K562 (cell line): Measurements from ENCODE around the gene RXFP1. TPM values are rescaled to one million over a fixed set of nuclear protein-coding genes. Genes with fewer than 3 reads are reported as not detected.

Experiments
- CXXC5 ChIP-seq: fragments of 250-450 bp; sonication (Bioruptor Pico); IDR thresholded peaks from 2 replicates; pipeline ENCODE4 v1.8.0; 2022; ENCODE audit warnings: inconsistent platforms, mild to moderate bottlenecking, moderate library complexity
- FOS ChIP-seq: IDR thresholded peaks from 3 replicates; pipeline ENCODE4 v1.6.1; 2011; ENCODE audit not compliant: insufficient read length; ENCODE audit errors: extremely low read depth
- NELFE ChIP-seq: IDR thresholded peaks from 2 replicates; pipeline ENCODE4 v1.6.1; 2011; ENCODE audit warnings: mild to moderate bottlenecking; ENCODE audit not compliant: insufficient read depth, insufficient read length
- NR2C2 ChIP-seq, 2 experiments: fragments of 200-800 bp in 1 of 2; sonication (Bioruptor generic) in 1 of 2; sonication (generic) in 1 of 2; formaldehyde crosslinking in 1 of 2; IDR thresholded peaks; 2 replicates each; pipeline versions ENCODE4 v1.6.1 to v1.8.0; 2016 to 2022; ENCODE audit warnings: mild to moderate bottlenecking in 1 of 2, missing compliant biosample characterization in 1 of 2, missing genetic modification characterization in 1 of 2, missing genetic modification reagents in 1 of 2
- RAD51 ChIP-seq: fragments of 450-650 bp; IDR thresholded peaks from 2 replicates; pipeline ENCODE4 v1.7.1; 2016; ENCODE audit warnings: low read depth, mild to moderate bottlenecking, borderline replicate concordance
- SAFB2 ChIP-seq: fragments of 200-400 bp; formaldehyde crosslinking; IDR thresholded peaks from 2 replicates; pipeline ENCODE4 v1.6.1; 2018; ENCODE audit warnings: borderline replicate concordance, low read length, low read depth, moderate library complexity; ENCODE audit not compliant: severe bottlenecking
- STAT5B ChIP-seq: fragments of 250-450 bp; sonication (Bioruptor Pico); IDR thresholded peaks from 2 replicates; pipeline ENCODE4 v1.8.0; 2021; ENCODE audit warnings: mild to moderate bottlenecking, inconsistent platforms
- YY1 ChIP-seq, 3 experiments: IDR thresholded peaks; 2 replicates each; pipeline ENCODE4 v1.6.1; 2011; ENCODE audit warnings: low read length in 2 of 3, mild to moderate bottlenecking in 2 of 3, moderate library complexity in 2 of 3, borderline replicate concordance in 1 of 3, control low read depth in 1 of 3, low read depth in 1 of 3; ENCODE audit not compliant: insufficient read depth in 3 of 3, insufficient replicate concordance in 2 of 3, control insufficient read depth in 1 of 3, insufficient read length in 1 of 3; ENCODE audit errors: extremely low read depth in 1 of 3
- ZNF197 ChIP-seq: fragments of 200-800 bp; sonication (Bioruptor generic); IDR thresholded peaks from 2 replicates; pipeline ENCODE4 v1.6.1; 2016; ENCODE audit warnings: low read depth, missing genetic modification characterization, missing compliant biosample characterization
- ZNF3 ChIP-seq: fragments of 250-450 bp; sonication (Bioruptor Pico); IDR thresholded peaks from 2 replicates; pipeline ENCODE4 v1.5.0; 2021; ENCODE audit warnings: mild to moderate bottlenecking, moderate library complexity
- ZNF583 ChIP-seq: fragments of 250-450 bp; sonication (Bioruptor Pico); IDR thresholded peaks from 2 replicates; pipeline ENCODE4 v1.4.0; 2020
- ZNF79 ChIP-seq: fragments of 250-450 bp; sonication (Bioruptor Pico); IDR thresholded peaks from 2 replicates; pipeline ENCODE4 v1.4.0; 2020; ENCODE audit warnings: low read depth, mild to moderate bottlenecking, moderate library complexity
- polyA plus RNA-seq, 8 experiments: library from polyadenylated mRNA; depleted of rRNA in 4 of 8; stranded (reverse) in 5 of 8; unstranded in 3 of 8; fragments of >200 nt; fragmentation: Nextera tagmentation in 2 of 8; fragmentation: Illumina TruSeq in 1 of 8; extraction: Ambion mirVana in 2 of 8; extraction: Trizol in 1 of 8; gene quantifications; 2 replicates each; pipeline versions ENCODE4 v1.2.1 to v1.2.3, GENCODE V29; 2011 to 2014; ENCODE audit warnings: inconsistent platforms in 1 of 8, missing spikeins in 1 of 8
- total RNA-seq, 7 experiments: library from RNA; depleted of rRNA in 6 of 7; stranded (reverse); fragments of >200 nt in 6 of 7; fragmentation: Illumina TruSeq in 2 of 7; extraction: Trizol in 2 of 7; gene quantifications; 2 replicates each; pipeline versions ENCODE4 v1.2.1 to v1.2.3, GENCODE V29; 2011 to 2021; ENCODE audit warnings: low replicate concordance in 1 of 7
- TF ChIP-seq, protein P1 (sequence below): sonication (generic); formaldehyde crosslinking; IDR thresholded peaks from 2 replicates; pipeline ENCODE4 v1.8.0; 2023; ENCODE audit warnings: missing genetic modification reagents, mild to moderate bottlenecking, borderline replicate concordance
- TF ChIP-seq, protein P2 (sequence below): fragments of 450-650 bp; IDR thresholded peaks from 2 replicates; pipeline ENCODE4 v1.6.1; 2016; ENCODE audit warnings: borderline replicate concordance
- TF ChIP-seq, protein P3 (sequence below): IDR thresholded peaks from 2 replicates; pipeline ENCODE4 v1.6.1; 2011; ENCODE audit warnings: borderline replicate concordance, low read depth, mild to moderate bottlenecking, moderate library complexity, low read length; ENCODE audit not compliant: insufficient read depth, poor library complexity, severe bottlenecking

Gene RXFP1
- total and polyA plus RNA-seq, 9 of the 15 experiments (the other 6 are each of a cell fraction or from before 2014, with no cell fraction given): 0.03 to 0.06 (median 0.04) TPM; not detected in 6

DNA sequence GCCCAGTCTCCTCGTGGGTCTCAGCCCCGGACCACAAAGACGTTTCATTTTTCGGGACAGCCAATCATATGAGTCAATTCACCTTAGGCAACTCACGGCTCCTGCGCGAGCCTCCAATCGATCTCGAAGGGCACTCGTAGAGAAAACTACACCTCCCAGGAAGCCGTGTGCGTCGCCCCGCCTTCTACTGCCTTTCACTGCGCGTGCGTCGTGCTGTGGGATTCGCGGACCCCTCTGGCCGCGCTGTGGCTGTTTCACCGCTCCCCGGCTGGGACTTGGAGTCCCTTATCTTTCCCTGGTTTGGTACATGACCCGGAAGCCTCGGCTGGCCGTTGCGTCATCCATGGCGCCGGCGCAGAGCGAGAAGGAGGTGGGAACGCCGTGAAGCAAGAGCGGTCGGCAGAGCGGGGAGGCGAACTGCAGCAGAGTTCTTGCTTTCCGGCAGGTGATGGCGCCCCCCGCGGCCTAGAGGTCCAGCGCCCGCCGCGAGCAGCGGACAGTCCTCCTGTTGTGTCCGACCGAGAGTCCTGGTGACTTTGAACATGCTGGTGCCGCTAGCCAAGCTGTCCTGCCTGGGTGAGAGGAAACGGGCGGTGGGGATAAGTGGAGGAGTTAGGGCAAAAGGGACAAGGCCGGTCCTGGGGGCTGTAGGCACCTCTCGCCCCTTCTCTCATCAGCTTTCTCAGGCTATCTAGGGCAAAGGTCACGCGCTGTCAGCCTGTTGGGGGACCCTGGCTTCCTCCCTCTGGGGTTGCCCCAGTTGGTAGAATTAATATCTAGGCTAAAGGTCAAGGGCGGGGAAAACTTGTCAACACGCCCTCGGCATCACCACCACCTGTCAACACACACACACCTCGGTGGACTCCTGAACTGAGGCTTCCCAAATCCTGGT is 150.5 kb downstream of the RXFP1 start, which contains the start of gene ETFDH (continued):
- TF ChIP-seq, protein P1, sequence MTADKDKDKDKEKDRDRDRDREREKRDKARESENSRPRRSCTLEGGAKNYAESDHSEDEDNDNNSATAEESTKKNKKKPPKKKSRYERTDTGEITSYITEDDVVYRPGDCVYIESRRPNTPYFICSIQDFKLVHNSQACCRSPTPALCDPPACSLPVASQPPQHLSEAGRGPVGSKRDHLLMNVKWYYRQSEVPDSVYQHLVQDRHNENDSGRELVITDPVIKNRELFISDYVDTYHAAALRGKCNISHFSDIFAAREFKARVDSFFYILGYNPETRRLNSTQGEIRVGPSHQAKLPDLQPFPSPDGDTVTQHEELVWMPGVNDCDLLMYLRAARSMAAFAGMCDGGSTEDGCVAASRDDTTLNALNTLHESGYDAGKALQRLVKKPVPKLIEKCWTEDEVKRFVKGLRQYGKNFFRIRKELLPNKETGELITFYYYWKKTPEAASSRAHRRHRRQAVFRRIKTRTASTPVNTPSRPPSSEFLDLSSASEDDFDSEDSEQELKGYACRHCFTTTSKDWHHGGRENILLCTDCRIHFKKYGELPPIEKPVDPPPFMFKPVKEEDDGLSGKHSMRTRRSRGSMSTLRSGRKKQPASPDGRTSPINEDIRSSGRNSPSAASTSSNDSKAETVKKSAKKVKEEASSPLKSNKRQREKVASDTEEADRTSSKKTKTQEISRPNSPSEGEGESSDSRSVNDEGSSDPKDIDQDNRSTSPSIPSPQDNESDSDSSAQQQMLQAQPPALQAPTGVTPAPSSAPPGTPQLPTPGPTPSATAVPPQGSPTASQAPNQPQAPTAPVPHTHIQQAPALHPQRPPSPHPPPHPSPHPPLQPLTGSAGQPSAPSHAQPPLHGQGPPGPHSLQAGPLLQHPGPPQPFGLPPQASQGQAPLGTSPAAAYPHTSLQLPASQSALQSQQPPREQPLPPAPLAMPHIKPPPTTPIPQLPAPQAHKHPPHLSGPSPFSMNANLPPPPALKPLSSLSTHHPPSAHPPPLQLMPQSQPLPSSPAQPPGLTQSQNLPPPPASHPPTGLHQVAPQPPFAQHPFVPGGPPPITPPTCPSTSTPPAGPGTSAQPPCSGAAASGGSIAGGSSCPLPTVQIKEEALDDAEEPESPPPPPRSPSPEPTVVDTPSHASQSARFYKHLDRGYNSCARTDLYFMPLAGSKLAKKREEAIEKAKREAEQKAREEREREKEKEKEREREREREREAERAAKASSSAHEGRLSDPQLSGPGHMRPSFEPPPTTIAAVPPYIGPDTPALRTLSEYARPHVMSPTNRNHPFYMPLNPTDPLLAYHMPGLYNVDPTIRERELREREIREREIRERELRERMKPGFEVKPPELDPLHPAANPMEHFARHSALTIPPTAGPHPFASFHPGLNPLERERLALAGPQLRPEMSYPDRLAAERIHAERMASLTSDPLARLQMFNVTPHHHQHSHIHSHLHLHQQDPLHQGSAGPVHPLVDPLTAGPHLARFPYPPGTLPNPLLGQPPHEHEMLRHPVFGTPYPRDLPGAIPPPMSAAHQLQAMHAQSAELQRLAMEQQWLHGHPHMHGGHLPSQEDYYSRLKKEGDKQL (CRISPR knock-in tag): no peak
- 0 out of 2 replicates have a peak, but pooled peaks have one; percentile 19 for TF ChIP-seq ZNF583 (CRISPR knock-in tag)
- TF ChIP-seq SAFB2: no peak
- TF ChIP-seq STAT5B (CRISPR knock-in tag): no peak
- peak; percentile 12; the same call in 1 of the 2 replicates for TF ChIP-seq RAD51
- no peak for TF ChIP-seq NELFE
- TF ChIP-seq FOS: peak; percentile 51
- no peak for TF ChIP-seq ZNF79 (CRISPR knock-in tag)
- TF ChIP-seq ZNF3 (CRISPR knock-in tag): no peak
- TF ChIP-seq YY1 (IDR thresholded peaks at IDR 0.05; ENCODE audit: borderline replicate concordance in 1 of 3, control insufficient read depth in 1 of 3, extremely low read depth in 1 of 3, insufficient read depth in 3 of 3, insufficient read length in 1 of 3, insufficient replicate concordance in 2 of 3, low read depth in 1 of 3, low read length in 2 of 3): peak in 2 of 3 experiments; percentile 78 to 87
- TF ChIP-seq, protein P2, sequence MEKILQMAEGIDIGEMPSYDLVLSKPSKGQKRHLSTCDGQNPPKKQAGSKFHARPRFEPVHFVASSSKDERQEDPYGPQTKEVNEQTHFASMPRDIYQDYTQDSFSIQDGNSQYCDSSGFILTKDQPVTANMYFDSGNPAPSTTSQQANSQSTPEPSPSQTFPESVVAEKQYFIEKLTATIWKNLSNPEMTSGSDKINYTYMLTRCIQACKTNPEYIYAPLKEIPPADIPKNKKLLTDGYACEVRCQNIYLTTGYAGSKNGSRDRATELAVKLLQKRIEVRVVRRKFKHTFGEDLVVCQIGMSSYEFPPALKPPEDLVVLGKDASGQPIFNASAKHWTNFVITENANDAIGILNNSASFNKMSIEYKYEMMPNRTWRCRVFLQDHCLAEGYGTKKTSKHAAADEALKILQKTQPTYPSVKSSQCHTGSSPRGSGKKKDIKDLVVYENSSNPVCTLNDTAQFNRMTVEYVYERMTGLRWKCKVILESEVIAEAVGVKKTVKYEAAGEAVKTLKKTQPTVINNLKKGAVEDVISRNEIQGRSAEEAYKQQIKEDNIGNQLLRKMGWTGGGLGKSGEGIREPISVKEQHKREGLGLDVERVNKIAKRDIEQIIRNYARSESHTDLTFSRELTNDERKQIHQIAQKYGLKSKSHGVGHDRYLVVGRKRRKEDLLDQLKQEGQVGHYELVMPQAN: peak; percentile 71
- TF ChIP-seq, protein P3, sequence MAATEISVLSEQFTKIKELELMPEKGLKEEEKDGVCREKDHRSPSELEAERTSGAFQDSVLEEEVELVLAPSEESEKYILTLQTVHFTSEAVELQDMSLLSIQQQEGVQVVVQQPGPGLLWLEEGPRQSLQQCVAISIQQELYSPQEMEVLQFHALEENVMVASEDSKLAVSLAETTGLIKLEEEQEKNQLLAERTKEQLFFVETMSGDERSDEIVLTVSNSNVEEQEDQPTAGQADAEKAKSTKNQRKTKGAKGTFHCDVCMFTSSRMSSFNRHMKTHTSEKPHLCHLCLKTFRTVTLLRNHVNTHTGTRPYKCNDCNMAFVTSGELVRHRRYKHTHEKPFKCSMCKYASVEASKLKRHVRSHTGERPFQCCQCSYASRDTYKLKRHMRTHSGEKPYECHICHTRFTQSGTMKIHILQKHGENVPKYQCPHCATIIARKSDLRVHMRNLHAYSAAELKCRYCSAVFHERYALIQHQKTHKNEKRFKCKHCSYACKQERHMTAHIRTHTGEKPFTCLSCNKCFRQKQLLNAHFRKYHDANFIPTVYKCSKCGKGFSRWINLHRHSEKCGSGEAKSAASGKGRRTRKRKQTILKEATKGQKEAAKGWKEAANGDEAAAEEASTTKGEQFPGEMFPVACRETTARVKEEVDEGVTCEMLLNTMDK: peak; percentile 96
- TF ChIP-seq CXXC5 (CRISPR knock-in tag): peak; percentile 86; the same call in 1 of the 2 replicates
- TF ChIP-seq ZNF197 (CRISPR knock-in tag): no peak
- peak; percentile 92 for TF ChIP-seq NR2C2 (CRISPR knock-in tag; IDR thresholded peaks at IDR 0.05)
- peak; percentile 97 for TF ChIP-seq NR2C2 (tag; IDR thresholded peaks at IDR 0.05)
